NCI-H1105 (cell line): ENCODE measurements around the gene FLNC.

Experiments used
- DNase-seq: peaks from one replicate; lab custom pipeline; 2025; lab: John Stamatoyannopoulos, UW

Gene FLNC

GRCh38 chr7:128879939-128880746 lies 49.9 kb downstream of the FLNC start:
- DNase-seq: peak; percentile 51

GRCh38 chr7:128880791-128881457 lies 50.7 kb downstream of the FLNC start:
- no peak for DNase-seq

- no peak for DNase-seq
Measured at GRCh38 chr7:128881458-128882125, 51.4 kb downstream of the FLNC start.

- no peak for DNase-seq
Measured at GRCh38 chr7:128882134-128882533, 51.9 kb downstream of the FLNC start.

GRCh38 chr7:128883622-128884448 lies 53.6 kb downstream of the FLNC start:
- peak; percentile 56 for DNase-seq

- DNase-seq: no peak
Measured at GRCh38 chr7:128884561-128885369, 54.6 kb downstream of the FLNC start.

GRCh38 chr7:128885370-128886187 lies 55.4 kb downstream of the FLNC start:
- no peak for DNase-seq

- no peak for DNase-seq
Measured at GRCh38 chr7:128886391-128887168, 56.4 kb downstream of the FLNC start.

GRCh38 chr7:128887169-128888038 lies 57.2 kb downstream of the FLNC start:
- DNase-seq: no peak

- no peak for DNase-seq
Measured at GRCh38 chr7:128888039-128888755, 58.0 kb downstream of the FLNC start.

- DNase-seq: no peak
Measured at GRCh38 chr7:128888756-128889095, 58.5 kb downstream of the FLNC start.

- no peak for DNase-seq
Measured at GRCh38 chr7:128889121-128889520, 58.9 kb downstream of the FLNC start.

GRCh38 chr7:128890306-128891109 lies 60.3 kb downstream of the FLNC start:
- no peak for DNase-seq

GRCh38 chr7:128891110-128891941 lies 61.1 kb downstream of the FLNC start:
- no peak for DNase-seq

GRCh38 chr7:128891942-128892269 lies 61.7 kb downstream of the FLNC start:
- no peak for DNase-seq

GRCh38 chr7:128892521-128893250 lies 62.5 kb downstream of the FLNC start:
- no peak for DNase-seq
